HuH-7.5 (cell line): ENCODE data around the gene TLX1.
A peak's percentile ranks its signal among the peaks of the same experiment; 100 is the strongest.

Source experiments
- DNase-seq: peaks from one replicate; pipeline ENCODE4 v3.0.0; 2011; ENCODE audit warnings: low spot score

Gene TLX1

DNA sequence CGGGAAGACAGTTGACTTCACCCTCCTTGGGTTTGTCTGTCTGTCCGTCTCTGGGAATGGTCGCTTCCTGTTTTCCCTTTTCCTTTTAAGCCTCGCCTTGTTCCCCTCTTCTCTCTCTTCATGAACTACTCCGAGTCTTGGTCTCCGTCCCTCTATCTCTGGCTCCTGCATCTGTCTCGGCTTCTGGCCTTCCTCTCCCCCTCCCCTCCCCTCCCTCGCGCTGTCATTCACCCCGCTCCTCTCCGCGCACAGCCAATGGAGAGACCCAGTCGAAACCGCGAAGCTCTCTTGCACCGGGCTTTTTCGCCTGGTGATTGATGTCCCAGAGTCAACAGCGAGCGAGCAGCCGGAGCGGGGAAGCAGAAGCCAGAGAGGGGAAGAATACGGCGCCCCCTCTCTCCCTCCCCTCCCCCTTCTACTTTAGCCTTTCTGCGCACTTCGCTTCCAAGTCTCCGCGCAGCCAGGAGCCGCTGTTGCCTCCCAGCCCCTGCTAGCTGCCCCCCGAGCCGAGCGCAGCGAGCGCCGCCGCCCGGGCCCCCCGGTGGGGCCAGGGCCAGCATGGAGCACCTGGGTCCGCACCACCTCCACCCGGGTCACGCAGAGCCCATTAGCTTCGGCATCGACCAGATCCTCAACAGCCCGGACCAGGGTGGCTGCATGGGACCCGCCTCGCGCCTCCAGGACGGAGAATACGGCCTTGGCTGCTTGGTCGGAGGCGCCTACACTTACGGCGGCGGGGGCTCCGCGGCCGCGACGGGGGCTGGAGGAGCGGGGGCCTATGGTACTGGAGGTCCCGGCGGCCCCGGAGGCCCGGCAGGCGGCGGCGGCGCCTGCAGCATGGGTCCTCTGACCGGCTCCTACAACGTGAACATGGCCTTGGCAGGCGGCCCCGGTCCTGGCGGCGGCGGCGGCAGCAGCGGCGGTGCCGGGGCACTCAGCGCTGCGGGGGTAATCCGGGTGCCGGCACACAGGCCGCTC, at the start of gene TLX1:
TSS of gene TLX1 (plus strand) at position 317 of the 978 bp plus-strand sequence. CDS start at position 559, 242 bp downstream.
- peak; percentile 81 for DNase-seq

DNA sequence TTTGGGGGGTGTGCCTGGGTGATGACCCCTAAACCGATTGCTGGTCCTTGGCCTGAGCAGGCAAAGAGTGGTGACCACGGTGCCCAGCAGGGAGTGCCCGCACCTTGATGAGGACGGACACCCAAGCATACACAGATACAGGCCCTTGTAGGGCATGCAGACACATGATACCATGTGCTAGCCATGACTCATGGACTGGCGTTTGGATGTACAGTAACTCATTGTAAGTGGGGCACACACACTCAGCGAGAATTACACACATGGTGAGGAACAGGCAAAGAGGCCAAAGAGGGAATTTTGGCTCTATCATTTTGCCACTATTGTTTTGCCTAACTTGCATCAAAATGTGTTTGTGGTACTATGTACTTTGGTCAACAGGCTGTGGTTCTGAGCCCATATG, 45.3 kb upstream of the TLX1 start:
- no peak for DNase-seq

DNA sequence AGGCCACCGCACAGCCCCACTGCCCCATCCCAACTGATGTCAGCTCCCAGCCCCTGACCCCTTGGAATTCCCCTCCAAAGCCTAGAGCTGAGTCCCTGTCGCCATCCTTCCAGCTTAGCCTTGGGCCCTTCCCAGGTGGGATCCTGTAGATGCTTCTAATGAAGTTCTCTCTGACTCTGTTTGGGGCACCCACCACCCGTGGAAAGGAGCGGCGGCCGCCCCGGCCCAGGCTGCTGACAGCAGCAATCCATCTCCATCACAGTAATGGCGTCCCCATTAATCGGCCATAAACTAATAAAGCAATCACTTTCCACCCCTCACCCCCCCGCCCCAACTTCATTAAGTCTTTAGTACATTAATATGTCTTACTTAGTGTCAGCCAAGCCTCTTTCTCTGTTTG, 43.7 kb upstream of the TLX1 start:
- no peak for DNase-seq

DNA sequence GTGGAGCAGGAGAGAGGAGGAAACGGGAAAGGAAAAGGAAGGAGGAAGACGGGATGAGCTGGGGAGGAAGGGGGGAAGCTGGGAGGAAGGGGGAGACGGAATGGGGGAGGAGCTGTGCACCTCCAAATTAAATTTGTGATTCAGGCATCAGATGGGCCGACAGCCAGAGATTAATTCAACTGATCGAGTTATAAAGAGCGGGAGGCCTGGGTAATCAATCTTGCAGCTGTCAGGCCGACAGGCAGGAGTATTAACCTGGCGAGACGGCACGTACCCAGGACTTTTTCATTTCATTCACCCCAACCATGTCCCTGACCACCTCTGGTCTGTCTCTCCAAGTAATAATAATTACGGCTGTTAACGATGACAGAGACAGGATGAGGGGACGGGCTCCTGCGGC, 43.1 kb upstream of the TLX1 start:
- no peak for DNase-seq

DNA sequence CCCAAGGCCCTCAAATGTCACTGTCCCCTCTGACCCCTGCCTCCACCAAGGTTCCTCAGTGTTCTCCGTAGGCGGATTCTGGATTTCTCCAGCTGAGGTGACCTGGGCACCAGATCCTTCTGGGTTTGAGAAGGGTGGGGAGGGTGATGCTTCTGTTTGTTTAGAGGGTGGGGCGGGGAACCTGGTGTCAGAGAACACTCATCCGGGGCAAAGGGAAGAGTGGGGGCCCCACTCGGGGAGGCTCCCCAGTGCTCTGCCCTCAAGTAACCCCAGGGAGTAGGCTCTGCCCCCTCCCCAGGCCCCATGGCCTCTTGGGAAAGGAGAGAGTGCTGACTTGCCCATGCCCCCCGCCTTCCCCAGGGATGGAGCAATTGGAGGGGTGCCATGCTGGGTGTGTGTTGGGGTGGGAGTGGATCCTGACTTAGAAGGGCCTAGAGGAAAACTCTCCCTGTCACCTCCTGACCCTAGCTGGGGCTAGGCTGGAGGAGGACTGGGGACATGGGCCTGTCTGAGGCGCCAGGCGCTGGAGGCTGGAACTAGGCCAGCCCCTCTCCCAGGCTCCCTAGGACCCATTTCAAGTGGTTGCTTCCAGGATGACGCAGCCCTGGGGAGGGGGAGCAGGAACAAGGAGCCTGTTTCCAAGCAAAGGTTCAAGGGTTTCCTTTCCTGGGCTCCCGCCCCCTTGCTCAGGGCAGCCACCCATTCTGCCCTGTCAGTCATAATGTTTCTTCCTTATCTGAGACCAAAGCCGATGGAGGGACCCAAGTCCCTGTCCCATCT, 41.4 kb upstream of the TLX1 start:
- DNase-seq: no peak

DNA sequence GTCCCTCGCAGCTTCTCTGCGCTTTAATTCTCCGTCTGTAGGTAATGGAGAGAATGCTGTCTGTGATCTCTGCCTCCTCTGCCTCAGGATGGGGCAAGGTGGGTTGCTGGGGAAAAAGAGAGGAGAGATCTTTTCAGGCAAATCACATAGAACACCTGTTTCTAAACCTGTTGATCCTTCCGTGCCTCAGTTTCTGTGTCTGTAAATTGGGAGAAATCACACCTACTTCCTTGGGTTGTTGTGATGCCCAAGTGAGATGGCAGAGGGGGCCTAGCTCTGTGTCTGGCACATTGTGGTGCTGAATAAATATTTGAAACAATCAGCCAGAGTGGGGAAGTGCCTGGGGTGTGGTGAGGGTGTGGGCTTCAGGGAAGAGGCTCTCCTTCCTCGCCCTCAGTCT, 40.5 kb upstream of the TLX1 start:
- DNase-seq: no peak

DNA sequence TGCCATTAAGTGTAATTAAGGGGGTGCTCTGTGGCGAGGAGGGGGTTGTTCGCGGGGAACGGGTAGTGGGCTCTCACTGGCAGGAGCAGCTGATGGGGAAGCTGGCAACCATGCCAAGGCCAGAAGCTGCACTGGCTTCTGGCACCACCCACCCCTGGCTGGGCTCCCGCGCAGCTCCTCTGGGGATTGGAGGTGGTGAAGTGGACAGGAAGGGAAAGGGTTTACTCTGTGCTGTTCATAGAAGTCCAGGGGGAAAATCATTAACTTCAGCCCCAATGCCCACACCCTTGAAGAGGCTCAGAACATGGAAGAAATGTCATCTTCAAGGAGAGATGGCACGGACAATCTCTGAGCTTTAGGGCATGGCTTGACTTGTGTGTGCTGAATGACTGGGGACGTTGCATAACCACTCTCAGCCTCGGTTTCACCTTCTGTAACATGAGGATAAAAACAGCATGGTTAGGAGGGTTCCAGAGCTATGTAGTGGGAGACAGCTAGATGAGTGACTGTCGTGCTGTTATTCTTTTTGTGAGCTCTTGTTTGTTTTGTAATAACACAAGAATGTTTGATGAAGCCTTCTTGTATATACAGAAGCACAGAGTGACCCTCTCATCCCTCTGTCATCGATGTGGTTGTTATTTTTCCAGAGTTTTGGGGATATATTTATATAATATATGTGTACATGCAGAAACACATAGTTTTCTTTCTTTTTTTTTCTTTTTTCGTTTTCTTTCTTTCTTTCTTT, 39.4 kb upstream of the TLX1 start:
- no peak for DNase-seq

DNA sequence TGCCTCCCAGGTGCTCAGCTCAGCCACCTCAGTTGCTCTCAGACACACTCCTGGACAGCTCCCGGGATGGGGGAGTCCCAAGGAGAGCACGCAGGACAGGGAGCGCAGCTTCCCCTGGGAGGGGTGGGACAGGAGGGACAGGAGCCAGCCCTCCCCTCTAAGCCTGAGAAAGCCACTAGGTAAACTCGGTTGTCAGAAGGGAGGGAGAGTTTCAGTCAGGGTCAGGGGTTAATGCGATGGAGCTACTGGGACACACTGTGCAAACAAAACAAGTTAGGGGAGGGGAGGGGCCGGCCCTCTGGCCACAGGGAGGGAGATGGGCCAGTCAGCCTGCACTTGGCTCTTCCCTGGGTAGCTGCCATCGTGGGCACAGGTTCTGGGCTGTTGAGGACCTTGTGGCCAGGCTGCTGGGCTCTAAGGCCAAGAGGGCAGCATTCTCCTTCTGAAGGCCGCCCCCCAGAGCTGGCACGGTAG, 38.2 kb upstream of the TLX1 start:
- DNase-seq: peak; percentile 47

DNA sequence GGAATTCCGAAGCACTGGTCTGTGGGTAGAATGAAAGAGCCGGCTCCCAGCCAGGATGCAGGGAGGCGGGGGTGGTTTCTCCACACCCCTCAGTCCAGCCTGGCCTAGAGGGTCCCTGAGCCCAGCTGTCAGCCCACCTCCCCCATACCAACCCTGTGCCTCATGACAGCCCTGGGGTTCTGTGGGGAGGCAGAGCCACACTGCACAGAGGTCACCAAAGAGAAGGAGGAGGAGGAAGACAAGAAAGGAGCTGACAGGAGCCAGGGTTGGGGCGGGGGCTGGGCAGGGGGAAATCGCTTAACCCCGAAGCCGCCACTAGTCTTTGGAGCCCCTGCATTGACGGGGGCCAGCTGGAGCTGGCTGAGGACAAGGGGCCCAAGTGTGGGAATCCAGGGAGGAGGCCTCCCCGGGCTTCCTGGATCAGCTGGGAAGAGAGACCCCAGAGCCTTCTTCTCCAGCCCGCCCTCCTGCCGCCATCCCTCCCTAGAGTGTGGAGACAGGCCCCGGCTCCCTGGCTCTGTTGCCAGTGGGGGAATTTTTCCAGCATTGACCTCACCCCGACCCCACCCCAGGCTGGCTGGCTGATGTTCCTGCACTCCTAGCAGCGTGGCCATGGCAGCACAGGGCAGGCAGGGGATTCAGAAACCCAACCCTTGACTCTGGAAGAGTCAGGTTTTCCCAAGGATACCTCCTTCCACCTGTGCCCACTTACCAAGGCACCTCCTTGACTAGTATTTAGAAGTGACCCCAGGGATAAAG, 36.8 kb upstream of the TLX1 start:
- DNase-seq: no peak

DNA sequence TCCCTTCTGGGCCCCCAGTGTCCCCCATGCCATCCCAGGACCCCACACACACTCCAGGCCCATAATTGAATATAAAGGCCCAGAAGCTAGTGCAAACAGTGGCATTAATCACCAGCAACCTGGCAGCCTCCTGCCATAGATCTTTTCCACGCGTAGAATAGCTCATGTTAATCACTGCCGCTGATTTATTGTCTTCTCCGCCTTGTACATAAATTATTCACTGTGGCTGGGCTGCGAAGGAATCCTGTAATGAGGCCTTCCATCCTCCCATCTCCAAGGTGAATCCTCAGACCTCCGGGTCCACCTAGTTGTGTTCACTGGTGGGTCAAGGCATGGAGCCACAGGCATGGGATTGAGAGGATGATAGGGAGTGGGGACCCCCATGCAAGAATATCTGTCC, 36.1 kb upstream of the TLX1 start:
- no peak for DNase-seq

DNA sequence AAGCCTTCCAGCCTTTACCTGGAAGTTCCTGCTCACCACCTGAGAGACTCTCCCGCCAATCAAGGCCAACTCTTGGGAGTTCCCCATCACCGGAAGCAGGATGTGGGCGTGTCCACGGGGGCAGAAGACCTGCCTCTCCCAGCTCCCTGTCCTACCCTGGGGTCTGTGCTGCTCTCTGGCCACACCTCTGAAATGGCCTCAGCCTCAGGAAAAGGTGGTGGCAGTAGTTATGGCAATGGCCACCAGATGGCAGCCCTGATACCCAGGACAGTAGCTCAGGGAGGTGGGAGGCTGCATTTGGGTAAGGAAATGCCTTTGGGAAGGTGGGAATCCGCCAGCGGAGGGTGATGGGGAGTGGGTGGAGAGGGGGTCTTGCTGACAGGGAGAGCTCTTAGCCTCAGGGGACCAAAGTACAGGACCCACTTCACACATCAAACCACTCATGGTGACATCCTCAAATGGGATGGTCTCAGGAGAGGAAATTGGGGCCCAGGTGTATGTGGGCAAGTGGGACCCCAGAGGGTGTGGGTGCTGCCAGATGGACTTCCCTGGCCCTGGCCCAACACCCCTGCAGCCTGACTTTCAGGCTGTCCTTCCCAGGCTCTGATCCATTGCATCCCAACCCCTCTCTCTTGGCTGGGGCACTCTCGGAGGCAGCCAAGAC, 35.4 kb upstream of the TLX1 start:
- DNase-seq: peak; percentile 70

DNA sequence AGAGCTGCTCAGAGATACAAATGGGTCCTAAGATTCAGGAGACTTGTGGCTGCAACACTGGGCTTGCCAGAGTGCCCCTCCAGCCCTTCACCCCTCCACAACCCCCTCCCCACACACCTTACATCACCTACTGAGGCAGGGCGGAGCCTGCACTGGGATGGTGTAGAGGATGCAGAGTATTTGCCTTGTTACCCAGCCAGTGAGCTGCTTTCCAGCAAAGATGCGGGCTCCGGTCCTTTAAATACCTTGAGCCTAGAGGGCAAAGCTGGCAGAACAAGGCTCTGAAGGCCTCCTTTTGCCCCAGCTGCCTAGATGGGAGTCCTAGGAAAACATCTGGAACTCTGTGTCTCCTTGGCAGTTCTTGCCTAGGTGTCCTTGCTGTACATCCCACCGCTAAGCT, 34.7 kb upstream of the TLX1 start:
- no peak for DNase-seq

DNA sequence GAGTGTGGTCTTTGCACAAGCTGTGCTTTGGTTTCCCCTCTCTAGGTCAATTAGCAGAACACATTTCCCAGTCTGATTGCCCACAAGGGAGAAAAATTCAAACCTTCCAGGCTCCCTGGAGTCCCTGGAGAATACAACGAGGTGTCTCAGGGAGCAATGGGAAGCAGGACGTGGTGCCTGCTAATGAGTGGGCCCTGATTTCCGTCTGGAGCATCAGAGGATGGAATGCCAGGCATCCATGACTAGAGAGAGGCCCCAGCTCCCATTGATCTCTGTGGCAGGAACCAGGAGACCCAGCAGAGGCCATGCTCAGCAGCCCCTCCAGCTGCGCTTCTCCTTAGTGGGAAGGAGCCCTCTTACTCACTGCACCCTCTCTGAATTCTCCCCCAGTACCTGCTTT, 33.2 kb upstream of the TLX1 start:
- DNase-seq: no peak

DNA sequence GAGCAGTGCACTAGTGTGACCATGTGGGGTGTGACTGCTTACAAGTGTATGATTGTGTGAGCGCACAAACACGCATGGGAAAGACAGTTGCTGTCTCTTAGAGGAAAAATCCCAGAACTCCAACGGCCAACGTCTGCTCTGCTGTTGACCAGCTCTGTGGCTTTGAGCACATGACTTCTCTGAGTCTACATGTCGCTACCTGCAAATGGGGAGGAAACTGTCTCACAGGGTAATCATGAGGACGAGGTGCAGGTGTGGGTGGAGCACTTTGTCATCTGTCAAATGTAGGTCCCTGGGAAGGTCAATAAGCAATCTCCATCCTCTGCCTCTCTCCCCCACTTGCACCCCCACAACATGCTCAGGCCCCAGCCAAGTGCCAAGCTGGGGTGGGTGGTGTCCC, 31.2 kb upstream of the TLX1 start:
- no peak for DNase-seq

DNA sequence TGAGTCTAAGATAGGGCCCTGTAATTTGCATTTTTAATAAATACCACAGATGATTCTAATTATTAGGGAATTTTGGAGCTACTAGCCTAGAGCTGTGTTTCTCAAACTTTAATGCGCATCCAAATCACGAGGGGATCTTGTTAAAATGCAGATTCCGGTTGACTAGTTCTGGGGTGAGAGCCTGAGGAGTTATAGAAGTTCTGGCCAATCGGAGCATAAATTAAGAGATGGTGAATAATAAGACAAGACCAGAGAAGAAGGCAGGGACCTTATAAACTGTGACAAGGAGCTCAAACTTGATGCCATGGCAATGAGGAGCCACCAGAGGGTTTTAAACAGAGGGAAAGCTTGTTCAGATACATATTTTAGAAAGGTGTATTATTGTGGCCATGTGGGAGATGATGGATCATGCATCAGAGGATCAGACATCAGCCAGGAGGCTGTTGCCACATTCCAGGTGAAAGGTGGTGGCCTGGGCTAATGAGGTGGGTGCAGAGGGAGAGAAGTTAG, 29.7 kb upstream of the TLX1 start:
- DNase-seq: no peak

DNA sequence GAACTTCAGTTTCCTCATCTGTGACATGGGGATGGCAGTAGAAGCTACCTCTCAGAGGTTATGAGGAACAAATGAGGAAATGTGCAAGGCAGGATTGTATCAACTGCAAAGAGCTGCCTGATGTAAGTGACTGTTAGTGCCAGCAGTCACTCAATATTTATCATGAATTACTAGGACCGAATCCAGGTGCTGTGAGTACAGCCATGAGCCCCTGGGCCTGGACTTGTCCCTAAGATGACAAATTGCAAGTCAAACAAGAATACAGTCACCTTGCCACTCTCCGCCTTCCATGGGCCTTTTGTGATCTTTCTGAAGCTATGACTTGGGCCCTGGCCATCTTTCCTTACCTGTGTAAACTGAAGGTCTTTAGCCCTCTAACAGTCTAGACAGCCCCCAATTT, 27.7 kb upstream of the TLX1 start:
- no peak for DNase-seq

DNA sequence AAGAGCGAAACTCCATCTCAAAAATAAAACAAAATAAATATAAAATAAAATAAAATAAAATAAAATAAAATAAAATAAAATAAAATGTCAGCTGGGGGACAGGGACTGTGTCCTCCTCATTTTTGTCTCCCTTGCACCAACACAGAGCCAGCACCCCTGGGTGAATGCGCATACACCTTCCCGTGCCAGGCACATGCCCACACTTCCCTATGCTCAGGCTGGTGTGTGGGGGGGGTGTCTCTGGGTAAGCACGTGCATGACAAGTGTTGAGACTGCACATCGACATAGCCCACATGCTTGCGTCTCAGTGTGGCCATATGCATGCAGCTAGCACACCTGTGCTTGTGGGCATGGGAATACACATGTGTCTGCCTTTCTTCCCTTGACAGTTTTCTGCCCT, 24.7 kb upstream of the TLX1 start:
- DNase-seq: no peak

DNA sequence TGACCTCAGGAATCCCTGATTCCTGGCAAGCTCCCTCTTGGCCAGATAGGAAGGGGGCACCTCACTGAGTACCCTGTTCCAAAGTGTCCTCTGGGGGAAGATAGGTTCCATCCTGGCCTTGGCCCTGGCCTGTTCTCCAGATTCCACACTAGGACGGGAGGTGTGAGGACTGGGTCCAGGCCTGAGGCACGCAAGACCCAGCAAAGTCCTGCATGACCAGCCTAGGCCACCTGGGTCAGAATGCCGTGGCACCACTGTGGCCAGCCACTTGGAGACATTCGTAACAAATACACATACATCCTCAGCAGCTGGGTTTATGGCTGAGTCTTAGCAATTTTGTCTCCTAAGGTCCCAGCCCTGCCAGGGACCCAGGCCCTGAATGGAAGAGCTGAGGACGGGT, 23.3 kb upstream of the TLX1 start:
- no peak for DNase-seq

DNA sequence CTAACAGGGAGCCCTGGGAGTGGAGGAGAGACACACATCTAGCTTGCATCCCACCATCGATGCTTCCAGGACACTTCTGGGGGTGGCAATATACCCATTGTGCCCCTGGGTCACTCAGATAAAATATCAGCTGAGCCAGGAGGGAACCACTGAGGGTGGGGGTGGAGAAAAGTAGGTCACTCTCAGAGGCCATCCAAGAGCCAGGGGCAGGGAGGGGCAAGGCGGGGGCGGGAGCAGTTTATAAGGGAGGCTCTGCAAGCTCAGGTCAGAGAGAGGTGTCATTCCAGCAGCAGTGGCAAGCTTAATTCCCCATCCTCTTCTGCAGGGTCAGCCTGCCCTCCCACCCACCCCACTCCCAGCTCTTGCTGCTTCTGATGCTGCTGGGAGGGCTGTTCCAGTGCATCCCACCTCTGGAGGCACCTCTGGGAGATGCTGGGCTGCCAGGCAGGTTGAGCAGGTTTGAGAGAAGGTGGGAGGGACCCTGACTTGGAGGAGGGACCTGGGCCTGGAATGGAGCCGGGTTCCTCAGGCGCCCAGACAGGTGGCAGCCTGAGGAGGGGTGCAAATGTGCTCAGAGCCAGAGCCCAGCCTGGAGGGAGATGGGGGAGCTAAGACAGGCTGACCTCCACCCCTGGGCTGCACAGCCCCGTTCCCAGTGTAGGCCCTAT, 20.1 kb upstream of the TLX1 start:
- DNase-seq: no peak

DNA sequence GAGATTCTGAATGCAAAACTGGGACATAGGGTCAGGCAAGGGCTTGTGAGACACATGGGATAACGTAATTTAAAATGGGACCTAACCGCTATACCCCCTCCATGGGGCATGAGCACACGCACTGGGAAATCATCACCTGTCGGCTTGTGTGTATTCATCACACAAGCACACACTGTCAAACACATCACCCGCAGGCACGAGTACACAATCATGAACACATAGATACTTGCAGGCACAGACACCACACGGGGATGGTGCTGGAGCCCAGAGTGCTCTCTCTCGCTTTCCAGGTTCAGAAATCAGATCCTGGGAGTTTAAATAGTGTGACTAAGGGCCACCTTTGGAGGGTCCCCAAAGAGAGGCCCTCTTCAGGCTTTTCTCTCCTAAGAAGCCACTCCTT, 19.6 kb upstream of the TLX1 start:
- no peak for DNase-seq
